ENCODE results near the gene CINP.

DNA sequence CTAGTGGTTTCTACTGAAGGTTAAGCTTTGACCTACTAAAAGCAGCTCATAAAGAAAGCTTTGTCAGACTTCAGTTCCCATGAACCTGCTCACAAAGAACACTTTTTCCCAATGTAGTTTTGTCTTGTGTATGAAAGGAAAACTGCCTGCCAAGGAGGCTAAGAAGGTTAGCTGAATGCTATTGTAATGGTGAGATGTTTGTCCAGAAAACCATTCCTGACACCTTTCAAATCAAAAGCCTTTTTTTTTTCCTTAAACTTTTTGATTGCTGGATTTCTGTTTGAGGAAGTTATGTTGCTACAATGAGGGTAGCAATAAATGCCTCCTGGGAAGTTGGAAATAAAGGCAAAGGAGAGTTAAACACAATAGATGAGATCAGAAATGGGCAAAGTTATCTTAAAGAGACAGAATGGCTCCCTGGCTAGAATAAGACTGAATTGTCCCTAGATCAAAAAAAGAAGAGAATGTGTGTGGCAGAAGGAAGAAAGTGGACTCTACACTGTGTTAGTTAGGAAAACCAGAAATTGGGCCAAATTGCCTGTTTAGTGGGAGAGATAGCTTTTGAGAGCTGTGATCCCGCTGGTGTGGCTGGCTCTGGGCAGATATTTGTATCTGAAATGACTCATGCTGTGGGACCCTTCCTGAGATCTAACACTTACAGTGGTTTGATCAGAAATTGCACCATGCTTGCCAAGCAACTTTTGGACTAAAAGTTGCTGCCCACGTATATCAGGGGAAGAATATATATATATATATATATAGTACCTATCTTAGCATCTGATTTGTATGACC, 27.6 kb upstream of the CINP start:
- TF ChIP-seq YY1 (IDR thresholded peaks at IDR 0.05; ENCODE audit: low read depth, low read length) (no peak), CBX5 (IDR thresholded peaks at IDR 0.05; ENCODE audit: low read depth, low read length) (no peak), CREB1 (IDR thresholded peaks at IDR 0.05) (no peak)
- TF ChIP-seq, protein P1, sequence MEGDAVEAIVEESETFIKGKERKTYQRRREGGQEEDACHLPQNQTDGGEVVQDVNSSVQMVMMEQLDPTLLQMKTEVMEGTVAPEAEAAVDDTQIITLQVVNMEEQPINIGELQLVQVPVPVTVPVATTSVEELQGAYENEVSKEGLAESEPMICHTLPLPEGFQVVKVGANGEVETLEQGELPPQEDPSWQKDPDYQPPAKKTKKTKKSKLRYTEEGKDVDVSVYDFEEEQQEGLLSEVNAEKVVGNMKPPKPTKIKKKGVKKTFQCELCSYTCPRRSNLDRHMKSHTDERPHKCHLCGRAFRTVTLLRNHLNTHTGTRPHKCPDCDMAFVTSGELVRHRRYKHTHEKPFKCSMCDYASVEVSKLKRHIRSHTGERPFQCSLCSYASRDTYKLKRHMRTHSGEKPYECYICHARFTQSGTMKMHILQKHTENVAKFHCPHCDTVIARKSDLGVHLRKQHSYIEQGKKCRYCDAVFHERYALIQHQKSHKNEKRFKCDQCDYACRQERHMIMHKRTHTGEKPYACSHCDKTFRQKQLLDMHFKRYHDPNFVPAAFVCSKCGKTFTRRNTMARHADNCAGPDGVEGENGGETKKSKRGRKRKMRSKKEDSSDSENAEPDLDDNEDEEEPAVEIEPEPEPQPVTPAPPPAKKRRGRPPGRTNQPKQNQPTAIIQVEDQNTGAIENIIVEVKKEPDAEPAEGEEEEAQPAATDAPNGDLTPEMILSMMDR (IDR thresholded peaks at IDR 0.05; ENCODE audit: control extremely low read depth in 1 of 3, insufficient read depth in 1 of 3, low read depth in 1 of 3, low read length in 3 of 3): no peak
